ENCODE data around the gene LILRA5.
"Not testable (repeated sequence)": the region's sequence is repeated elsewhere in the genome, so short reads cannot be mapped to it uniquely, and the experiment has no call there.

LILRA5 gene

GRCh38 chr19:54278571-54279195, 34.3 kb downstream of the LILRA5 start:
- not testable (repeated sequence) for H3K4me3 Mint-ChIP-seq; H3K9me3 Mint-ChIP-seq (ENCODE audit: low read depth); H3K4me1 Mint-ChIP-seq (ENCODE audit: low read depth); H3K27ac Mint-ChIP-seq; H3K36me3 Mint-ChIP-seq
- peaks cover 13% of the 10 kb centered on the region for H3K27me3 Mint-ChIP-seq

GRCh38 chr19:54278056-54278455, 34.9 kb downstream of the LILRA5 start:
- not testable (repeated sequence) for H3K4me1 Mint-ChIP-seq (ENCODE audit: low read depth); H3K27ac Mint-ChIP-seq; H3K4me3 Mint-ChIP-seq; H3K36me3 Mint-ChIP-seq; H3K9me3 Mint-ChIP-seq (ENCODE audit: low read depth)
- H3K27me3 Mint-ChIP-seq = peaks cover 13% of the 10 kb centered on the region

GRCh38 chr19:54277111-54277615, 35.8 kb downstream of the LILRA5 start:
- H3K4me1 Mint-ChIP-seq (ENCODE audit: low read depth); H3K36me3 Mint-ChIP-seq; H3K9me3 Mint-ChIP-seq (ENCODE audit: low read depth); H3K27ac Mint-ChIP-seq; H3K4me3 Mint-ChIP-seq: not testable (repeated sequence)
- peaks cover 14% of the 10 kb centered on the region for H3K27me3 Mint-ChIP-seq

GRCh38 chr19:54275951-54276350, 37.0 kb downstream of the LILRA5 start:
- Mint-ChIP-seq H3K36me3 (no peaks in the 10 kb centered on the region), H3K27me3 (peaks cover 12% of the 10 kb centered on the region), H3K27ac (no peak overlapping the region), H3K4me1 (ENCODE audit: low read depth) (no peaks in the 10 kb centered on the region), H3K9me3 (ENCODE audit: low read depth) (no peaks in the 10 kb centered on the region), H3K4me3 (no peak overlapping the region)

GRCh38 chr19:54274516-54274915, 38.5 kb downstream of the LILRA5 start:
- H3K27ac Mint-ChIP-seq; H3K36me3 Mint-ChIP-seq; H3K4me1 Mint-ChIP-seq (ENCODE audit: low read depth); H3K9me3 Mint-ChIP-seq (ENCODE audit: low read depth); H3K4me3 Mint-ChIP-seq: not testable (repeated sequence)
- H3K27me3 Mint-ChIP-seq = peaks cover 10% of the 10 kb centered on the region

- Mint-ChIP-seq H3K4me1 (ENCODE audit: low read depth) (no peaks in the 10 kb centered on the region), H3K27ac (no peak overlapping the region), H3K9me3 (ENCODE audit: low read depth) (no peaks in the 10 kb centered on the region), H3K36me3 (no peaks in the 10 kb centered on the region), H3K27me3 (peaks cover 8% of the 10 kb centered on the region), H3K4me3 (no peak overlapping the region)
Observed at GRCh38 chr19:54273821-54274220, 39.1 kb downstream of the LILRA5 start.

- not testable (repeated sequence) for H3K27ac Mint-ChIP-seq; H3K4me1 Mint-ChIP-seq (ENCODE audit: low read depth); H3K4me3 Mint-ChIP-seq; H3K9me3 Mint-ChIP-seq (ENCODE audit: low read depth); H3K27me3 Mint-ChIP-seq; H3K36me3 Mint-ChIP-seq
Observed at GRCh38 chr19:54272181-54272580, 40.8 kb downstream of the LILRA5 start.

GRCh38 chr19:54271587-54271986, 41.4 kb downstream of the LILRA5 start:
- not testable (repeated sequence) for H3K4me3 Mint-ChIP-seq; H3K27ac Mint-ChIP-seq; H3K9me3 Mint-ChIP-seq (ENCODE audit: low read depth); H3K27me3 Mint-ChIP-seq; H3K4me1 Mint-ChIP-seq (ENCODE audit: low read depth); H3K36me3 Mint-ChIP-seq

- Mint-ChIP-seq H3K36me3 (no peaks in the 10 kb centered on the region), H3K27me3 (peaks cover 8% of the 10 kb centered on the region), H3K4me1 (ENCODE audit: low read depth) (no peaks in the 10 kb centered on the region), H3K4me3 (no peak overlapping the region), H3K27ac (no peak overlapping the region), H3K9me3 (ENCODE audit: low read depth) (no peaks in the 10 kb centered on the region)
Observed at GRCh38 chr19:54271106-54271505, 41.9 kb downstream of the LILRA5 start.

- Mint-ChIP-seq H3K27ac (no peak overlapping the region), H3K4me3 (no peak overlapping the region), H3K4me1 (ENCODE audit: low read depth) (no peaks in the 10 kb centered on the region), H3K9me3 (ENCODE audit: low read depth) (no peaks in the 10 kb centered on the region), H3K27me3 (peaks cover 16% of the 10 kb centered on the region), H3K36me3 (no peaks in the 10 kb centered on the region)
Observed at GRCh38 chr19:54268936-54269335, 44.0 kb downstream of the LILRA5 start.

GRCh38 chr19:54266133-54266532, 46.8 kb downstream of the LILRA5 start:
- H3K36me3 Mint-ChIP-seq = no peaks in the 10 kb centered on the region
- H3K4me1 Mint-ChIP-seq (ENCODE audit: low read depth) = no peaks in the 10 kb centered on the region
- H3K27me3 Mint-ChIP-seq = peaks cover 12% of the 10 kb centered on the region
- H3K27ac Mint-ChIP-seq = no peak overlapping the region
- H3K4me3 Mint-ChIP-seq = no peak overlapping the region
- H3K9me3 Mint-ChIP-seq (ENCODE audit: low read depth) = no peaks in the 10 kb centered on the region

- Mint-ChIP-seq H3K27ac (no peak overlapping the region), H3K27me3 (peaks cover 8% of the 10 kb centered on the region), H3K4me1 (ENCODE audit: low read depth) (no peaks in the 10 kb centered on the region), H3K4me3 (no peak overlapping the region), H3K36me3 (no peaks in the 10 kb centered on the region), H3K9me3 (ENCODE audit: low read depth) (no peaks in the 10 kb centered on the region)
Observed at GRCh38 chr19:54262470-54262869, 50.5 kb downstream of the LILRA5 start.

- Mint-ChIP-seq H3K4me1 (ENCODE audit: low read depth) (no peaks in the 10 kb centered on the region), H3K36me3 (no peaks in the 10 kb centered on the region), H3K27me3 (peaks cover 8% of the 10 kb centered on the region), H3K4me3 (no peak overlapping the region), H3K27ac (no peak overlapping the region), H3K9me3 (ENCODE audit: low read depth) (no peaks in the 10 kb centered on the region)
Observed at GRCh38 chr19:54262066-54262465, 50.9 kb downstream of the LILRA5 start.

- Mint-ChIP-seq H3K27ac (no peak within 1 kb of the TSS), H3K9me3 (ENCODE audit: low read depth) (no peaks in the 10 kb centered on the region)
Observed at GRCh38 chr19:54257116-54257480, 55.9 kb downstream of the LILRA5 start, which contains the start of gene LILRB5. TSS of gene LILRB5 (minus strand) at chr19:54257273. CDS start at chr19:54257193, 80 bp downstream.

More at GRCh38 chr19:54257116-54257480, 55.9 kb downstream of the LILRA5 start, which contains the start of gene LILRB5:
- Mint-ChIP-seq H3K27me3 (no peaks in the 10 kb centered on the region), H3K36me3 (no peaks in the 10 kb centered on the region), H3K4me3 (no peak within 1 kb of the TSS), H3K4me1 (ENCODE audit: low read depth) (no peaks in the 10 kb centered on the region)

Measured in activated naive CD8-positive, alpha-beta T cell (primary cell).